ENCODE data around the gene ECSCR. TPM values are rescaled to one million over a fixed set of nuclear protein-coding genes. Genes with fewer than 3 reads are reported as not detected.
"Not testable (repeated sequence)": the region's sequence is repeated elsewhere in the genome, so short reads cannot be mapped to it uniquely, and the experiment has no call there.

The ECSCR gene, protein sequence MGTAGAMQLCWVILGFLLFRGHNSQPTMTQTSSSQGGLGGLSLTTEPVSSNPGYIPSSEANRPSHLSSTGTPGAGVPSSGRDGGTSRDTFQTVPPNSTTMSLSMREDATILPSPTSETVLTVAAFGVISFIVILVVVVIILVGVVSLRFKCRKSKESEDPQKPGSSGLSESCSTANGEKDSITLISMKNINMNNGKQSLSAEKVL
- 10 to 100 TPM in 3 of 4 donors, 1 to 10 TPM in 1; 7.9 to 42.9 (median 31.4) TPM for total RNA-seq

DNA sequence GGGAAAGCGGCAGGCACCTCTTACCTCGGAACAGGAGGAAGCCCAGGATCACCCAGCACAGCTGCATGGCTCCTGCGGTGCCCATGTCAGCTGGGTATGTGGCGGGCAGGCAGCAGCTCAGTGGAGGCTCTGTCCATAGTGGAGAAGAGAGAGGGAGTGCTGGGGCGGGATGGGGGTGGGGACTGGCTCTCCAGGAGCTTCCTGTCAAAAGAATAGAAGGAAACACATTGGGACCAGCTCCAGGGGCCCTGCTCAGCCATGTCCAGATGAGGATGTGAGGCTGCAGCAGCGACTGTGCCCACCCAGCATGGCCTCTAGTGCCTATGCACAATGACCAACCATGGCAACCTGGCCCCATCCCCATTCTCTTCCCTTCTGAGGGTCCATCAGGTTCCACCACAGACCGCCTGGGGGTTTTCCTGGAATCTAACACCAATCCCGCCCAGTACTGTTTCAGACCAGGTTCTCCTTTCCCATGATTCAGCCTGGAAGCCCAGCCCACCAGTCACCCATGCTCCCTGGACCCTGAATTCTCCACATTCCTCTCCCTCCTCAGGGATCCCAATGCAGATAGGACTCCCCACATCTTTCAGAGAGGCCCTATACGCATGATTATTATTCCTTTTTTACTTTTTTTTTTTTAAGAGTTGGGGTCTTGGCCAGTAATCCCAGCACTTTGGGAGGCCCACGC, at the start of gene ECSCR:
Gene ECSCR (minus strand): TSS at position 158 of the 691 bp plus-strand sequence. CDS start 73 bp downstream, at position 85.
- peak within 1 kb of the TSS; percentile 38 to 50 (median 39) for H3K4me3 ChIP-seq
- H3K36me3 ChIP-seq, result peaks cover 0 to 3% (median 0%) of the 10 kb centered on the region in 4 donors
- H3K9me3 ChIP-seq, result no peaks in the 10 kb centered on the region
- peaks cover 0 to 4% (median 1%) of the 10 kb centered on the region in 4 donors for H3K4me1 ChIP-seq
- 81% methylated on average over 8 of the region's 10 CpGs for WGBS
- TF ChIP-seq EP300 (IDR thresholded peaks at IDR 0.05), result no peak
- TF ChIP-seq, protein P1, sequence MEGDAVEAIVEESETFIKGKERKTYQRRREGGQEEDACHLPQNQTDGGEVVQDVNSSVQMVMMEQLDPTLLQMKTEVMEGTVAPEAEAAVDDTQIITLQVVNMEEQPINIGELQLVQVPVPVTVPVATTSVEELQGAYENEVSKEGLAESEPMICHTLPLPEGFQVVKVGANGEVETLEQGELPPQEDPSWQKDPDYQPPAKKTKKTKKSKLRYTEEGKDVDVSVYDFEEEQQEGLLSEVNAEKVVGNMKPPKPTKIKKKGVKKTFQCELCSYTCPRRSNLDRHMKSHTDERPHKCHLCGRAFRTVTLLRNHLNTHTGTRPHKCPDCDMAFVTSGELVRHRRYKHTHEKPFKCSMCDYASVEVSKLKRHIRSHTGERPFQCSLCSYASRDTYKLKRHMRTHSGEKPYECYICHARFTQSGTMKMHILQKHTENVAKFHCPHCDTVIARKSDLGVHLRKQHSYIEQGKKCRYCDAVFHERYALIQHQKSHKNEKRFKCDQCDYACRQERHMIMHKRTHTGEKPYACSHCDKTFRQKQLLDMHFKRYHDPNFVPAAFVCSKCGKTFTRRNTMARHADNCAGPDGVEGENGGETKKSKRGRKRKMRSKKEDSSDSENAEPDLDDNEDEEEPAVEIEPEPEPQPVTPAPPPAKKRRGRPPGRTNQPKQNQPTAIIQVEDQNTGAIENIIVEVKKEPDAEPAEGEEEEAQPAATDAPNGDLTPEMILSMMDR (IDR thresholded peaks at IDR 0.05), result no peak
- H3K27me3 ChIP-seq, result no peaks in the 10 kb centered on the region
- H3K27ac ChIP-seq (replicated peaks in 1 of 4), result peak within 1 kb of the TSS; percentile 37 to 78 (median 62)
- DNase-seq (ENCODE audit: extremely low spot score), result no peak
- intact Hi-C loops (cut with DNase I), result no loop called here

DNA sequence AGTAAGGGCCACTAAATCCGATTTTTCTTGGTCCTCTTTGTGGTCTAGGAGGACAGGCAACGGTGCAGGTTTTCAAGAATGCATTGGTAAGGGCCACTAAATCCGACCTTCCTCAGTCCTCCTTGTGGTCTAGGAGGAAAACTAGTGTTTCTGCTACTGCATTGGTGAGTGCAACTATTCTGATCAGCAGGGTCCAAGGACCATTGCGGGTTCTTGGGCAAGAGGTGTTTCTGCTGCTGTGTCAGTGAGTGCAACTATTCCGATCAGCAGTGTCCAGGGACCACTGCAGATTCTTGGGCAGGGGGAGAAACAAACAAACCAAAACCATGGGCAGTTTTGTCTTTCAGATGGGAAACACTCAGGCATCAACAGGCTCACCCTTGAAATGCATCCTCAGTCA, 42.2 kb upstream of the ECSCR start:
- DNase-seq (ENCODE audit: extremely low spot score); H3K4me3 ChIP-seq; H3K4me1 ChIP-seq; H3K27me3 ChIP-seq; H3K36me3 ChIP-seq; H3K27ac ChIP-seq (replicated peaks in 1 of 4); intact Hi-C loops (cut with DNase I); H3K9me3 ChIP-seq: not testable (repeated sequence)
- WGBS, result 94% methylated on average over 5 of the region's 5 CpGs

DNA sequence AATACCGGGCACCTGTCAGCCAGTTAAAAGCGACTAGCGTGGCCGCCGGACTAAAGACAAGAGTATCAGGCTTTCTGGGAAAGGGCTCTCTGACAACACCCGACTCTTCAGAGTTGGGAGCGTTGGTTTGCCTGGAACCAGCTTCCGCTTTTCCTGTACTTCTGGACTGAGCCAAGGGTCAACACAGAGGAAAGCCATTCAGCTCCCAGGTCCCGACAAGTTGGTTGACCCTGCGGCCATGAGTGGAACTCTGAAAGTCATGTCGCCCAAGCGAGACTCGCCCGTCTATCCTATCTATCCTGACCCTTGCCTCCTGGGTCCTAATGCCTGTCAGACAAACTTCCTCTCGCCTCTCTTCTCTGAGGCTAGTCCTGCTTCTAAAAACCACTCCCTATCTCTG, 41.3 kb upstream of the ECSCR start:
- H3K36me3 ChIP-seq; intact Hi-C loops (cut with DNase I); H3K4me1 ChIP-seq; H3K27me3 ChIP-seq; H3K4me3 ChIP-seq; H3K27ac ChIP-seq (replicated peaks in 1 of 4); DNase-seq (ENCODE audit: extremely low spot score); H3K9me3 ChIP-seq: not testable (repeated sequence)
- WGBS, result 86% methylated on average over 15 of the region's 15 CpGs

DNA sequence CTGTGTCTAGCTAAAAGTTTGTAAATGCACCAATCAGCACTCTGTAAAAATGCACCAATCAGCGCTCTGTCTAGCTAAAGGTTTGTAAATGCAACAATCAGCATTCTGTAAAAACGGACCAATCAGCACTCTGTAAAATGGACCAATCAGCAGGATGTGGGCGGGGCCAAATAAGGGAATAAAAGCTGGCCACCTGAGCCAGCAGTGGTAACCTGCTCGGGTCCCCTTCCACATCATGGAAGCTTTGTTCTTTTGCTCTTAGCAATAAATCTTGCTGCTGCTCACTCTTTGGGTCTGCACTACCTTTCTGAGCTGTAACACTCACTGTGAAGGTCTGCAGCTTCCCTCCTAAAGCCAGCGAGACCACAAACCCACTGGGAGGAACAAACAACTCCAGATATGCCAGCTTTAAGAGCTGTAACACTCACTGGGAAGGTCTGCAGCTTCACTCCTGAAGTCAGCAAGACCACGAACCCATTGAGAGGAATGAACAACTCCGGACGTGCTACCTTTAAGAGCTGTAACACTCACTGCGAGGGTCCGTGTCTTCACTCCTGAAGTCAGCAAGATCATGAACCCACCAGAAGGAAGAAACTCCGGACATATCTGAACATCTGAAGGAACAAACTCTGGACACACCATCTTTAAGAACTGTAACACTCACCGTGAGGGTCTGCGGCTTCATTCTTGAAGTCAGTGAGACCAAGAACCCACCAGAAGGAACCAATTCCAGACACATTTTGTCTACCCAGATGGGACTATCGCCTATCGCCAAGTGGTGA, 40.7 kb upstream of the ECSCR start:
- H3K27me3 ChIP-seq; intact Hi-C loops (cut with DNase I); H3K27ac ChIP-seq (replicated peaks in 1 of 4); H3K9me3 ChIP-seq; H3K36me3 ChIP-seq; H3K4me1 ChIP-seq; DNase-seq (ENCODE audit: extremely low spot score); H3K4me3 ChIP-seq: not testable (repeated sequence)
- 85% methylated on average over 15 of the region's 15 CpGs for WGBS

DNA sequence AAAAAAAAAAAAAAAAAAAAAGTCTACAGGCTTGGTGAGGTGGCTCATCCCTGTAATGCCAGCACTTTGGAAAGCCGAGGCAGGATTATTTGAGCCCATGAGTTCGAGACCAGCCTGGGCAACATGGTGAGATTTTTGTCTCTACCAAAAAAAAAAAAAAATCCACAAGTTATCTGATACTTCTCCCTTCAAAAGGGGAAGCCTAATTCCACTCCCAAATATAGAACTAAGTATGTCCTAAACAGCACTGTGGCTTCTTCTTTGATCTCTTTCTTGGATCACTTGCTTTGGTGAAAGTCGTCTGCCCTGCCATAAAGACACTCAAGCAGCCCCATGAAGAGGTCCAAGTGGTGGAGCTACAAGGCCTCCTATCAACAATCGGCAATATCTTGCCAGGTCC, 38.8 kb upstream of the ECSCR start:
- 94% methylated on average over 4 of the region's 4 CpGs for WGBS
- Histone ChIP-seq H3K9me3 (no peaks in the 10 kb centered on the region), H3K36me3 (no peaks in the 10 kb centered on the region), H3K4me1 (no peaks in the 10 kb centered on the region), H3K27me3 (no peaks in the 10 kb centered on the region), H3K27ac (replicated peaks in 1 of 4) (no peak overlapping the region), H3K4me3 (no peak overlapping the region)
- no peak for DNase-seq (ENCODE audit: extremely low spot score)
- TF ChIP-seq POLR2A (IDR thresholded peaks at IDR 0.05; ENCODE audit: low read depth) (no peak), POLR2AphosphoS5 (IDR thresholded peaks at IDR 0.05) (no peak), EP300 (IDR thresholded peaks at IDR 0.05) (no peak)
- TF ChIP-seq, protein P1 (IDR thresholded peaks at IDR 0.05), result no peak
- intact Hi-C loops (cut with DNase I), result no loop called here

DNA sequence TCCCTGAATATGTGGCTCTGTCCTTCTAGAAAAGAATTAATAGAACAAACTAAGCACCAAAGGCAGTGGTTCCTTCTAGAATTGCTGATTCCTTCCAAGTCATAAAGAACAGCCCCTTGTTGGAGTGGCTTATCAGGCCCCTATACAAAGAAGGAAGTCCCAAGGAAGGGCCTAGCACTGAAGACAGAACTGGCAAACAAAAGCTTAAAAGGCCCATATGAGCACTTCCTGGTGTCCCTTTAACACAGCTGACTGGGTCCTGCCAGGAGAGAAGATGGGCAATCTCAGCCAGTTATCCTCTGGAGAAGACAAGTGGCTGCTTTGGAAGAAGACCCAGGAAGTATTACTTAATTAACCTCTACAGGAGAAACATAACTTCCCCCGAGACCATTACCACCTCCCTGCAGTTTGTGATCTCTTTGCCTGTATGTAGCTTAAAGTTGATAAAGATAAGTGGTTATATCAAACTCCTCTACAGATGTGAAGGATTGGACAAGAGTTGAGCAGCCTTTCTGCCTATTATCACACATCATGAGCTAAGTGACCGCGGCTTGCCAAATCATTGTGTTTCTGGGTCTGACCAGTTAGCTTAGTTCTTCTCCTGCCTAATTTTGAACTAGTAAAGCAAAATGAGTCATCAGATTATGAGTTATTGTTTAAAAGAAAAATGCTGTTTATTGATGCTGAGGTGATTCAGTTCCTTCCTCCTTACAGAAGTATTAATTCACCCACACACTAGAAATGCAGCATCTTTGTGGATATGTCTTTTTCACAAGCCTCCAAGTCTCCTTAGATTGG, 33.3 kb upstream of the ECSCR start:
- whole genome bisulfite sequencing, result 71% methylated on average over 3 of the region's 3 CpGs
- no peak overlapping the region for H3K4me3 ChIP-seq
- intact Hi-C loops (cut with DNase I), result no loop called here
- no peaks in the 10 kb centered on the region for H3K9me3 ChIP-seq
- H3K27me3 ChIP-seq, result no peaks in the 10 kb centered on the region
- H3K4me1 ChIP-seq, result peaks cover 12 to 16% (median 14%) of the 10 kb centered on the region in 4 donors
- no peak for TF ChIP-seq POLR2A (IDR thresholded peaks at IDR 0.05; ENCODE audit: low read depth)
- TF ChIP-seq, protein P1 (IDR thresholded peaks at IDR 0.05), result no peak
- DNase-seq (ENCODE audit: extremely low spot score), result no peak
- no peaks in the 10 kb centered on the region for H3K36me3 ChIP-seq
- peak overlapping the region in 3 of 4 donors; percentile 11 to 22 (median 21) for H3K27ac ChIP-seq (replicated peaks in 1 of 4)
